ENCODE data around the gene PPARGC1A. TPM values are rescaled to one million over a fixed set of nuclear protein-coding genes. Genes with fewer than 3 reads are reported as not detected.

The PPARGC1A gene
- total RNA-seq, 1 donor from 2014 or later: not detected

GRCh38 chr4:23871426-23871825 lies 18.4 kb downstream of the PPARGC1A start:
- H3K36me3 Mint-ChIP-seq (ENCODE audit: low read depth): no peaks in the 10 kb centered on the region
- H3K27me3 Mint-ChIP-seq (ENCODE audit: low read depth): no peaks in the 10 kb centered on the region
- H3K27ac Mint-ChIP-seq: no peak overlapping the region
- H3K4me1 Mint-ChIP-seq (ENCODE audit: low read depth): no peaks in the 10 kb centered on the region
- no peak for DNase-seq (ENCODE audit: low spot score)
- H3K9me3 Mint-ChIP-seq: no peaks in the 10 kb centered on the region
- no peak overlapping the region for H3K4me3 Mint-ChIP-seq (ENCODE audit: low read depth)
- intact Hi-C loops (cut with micrococcal nuclease): no loop called here

GRCh38 chr4:23866450-23867075 lies 23.3 kb downstream of the PPARGC1A start:
- Mint-ChIP-seq H3K27ac (no peak overlapping the region), H3K27me3 (ENCODE audit: low read depth) (no peaks in the 10 kb centered on the region), H3K36me3 (ENCODE audit: low read depth) (no peaks in the 10 kb centered on the region), H3K9me3 (no peaks in the 10 kb centered on the region), H3K4me3 (ENCODE audit: low read depth) (no peak overlapping the region), H3K4me1 (ENCODE audit: low read depth) (no peaks in the 10 kb centered on the region)
- intact Hi-C loops (cut with micrococcal nuclease): no loop called here
- no peak for DNase-seq (ENCODE audit: low spot score)

GRCh38 chr4:23861897-23862296 lies 27.9 kb downstream of the PPARGC1A start:
- intact Hi-C loops (cut with micrococcal nuclease): no loop called here
- no peaks in the 10 kb centered on the region for H3K36me3 Mint-ChIP-seq (ENCODE audit: low read depth)

GRCh38 chr4:23860919-23861318 lies 28.9 kb downstream of the PPARGC1A start:
- Mint-ChIP-seq H3K36me3 (ENCODE audit: low read depth) (no peaks in the 10 kb centered on the region), H3K27ac (no peak overlapping the region), H3K9me3 (no peaks in the 10 kb centered on the region), H3K27me3 (ENCODE audit: low read depth) (no peaks in the 10 kb centered on the region), H3K4me3 (ENCODE audit: low read depth) (no peak overlapping the region), H3K4me1 (ENCODE audit: low read depth) (no peaks in the 10 kb centered on the region)
- intact Hi-C loops (cut with micrococcal nuclease): no loop called here
- no peak for DNase-seq (ENCODE audit: low spot score)

More at GRCh38 chr4:23861897-23862296, 27.9 kb downstream of the PPARGC1A start:
- DNase-seq (ENCODE audit: low spot score): no peak
- H3K4me1 Mint-ChIP-seq (ENCODE audit: low read depth): no peaks in the 10 kb centered on the region
- H3K27me3 Mint-ChIP-seq (ENCODE audit: low read depth): no peaks in the 10 kb centered on the region
- H3K4me3 Mint-ChIP-seq (ENCODE audit: low read depth): no peak overlapping the region
- no peak overlapping the region for H3K27ac Mint-ChIP-seq
- no peaks in the 10 kb centered on the region for H3K9me3 Mint-ChIP-seq

- no peak overlapping the region for H3K4me3 Mint-ChIP-seq (ENCODE audit: low read depth)
- H3K27me3 Mint-ChIP-seq (ENCODE audit: low read depth): no peaks in the 10 kb centered on the region
- H3K36me3 Mint-ChIP-seq (ENCODE audit: low read depth): no peaks in the 10 kb centered on the region
- no peaks in the 10 kb centered on the region for H3K9me3 Mint-ChIP-seq
- no peak overlapping the region for H3K27ac Mint-ChIP-seq
- no peak for DNase-seq (ENCODE audit: low spot score)
- no peaks in the 10 kb centered on the region for H3K4me1 Mint-ChIP-seq (ENCODE audit: low read depth)
- intact Hi-C loops (cut with micrococcal nuclease): no loop called here
Measured at GRCh38 chr4:23857367-23857959, 32.4 kb downstream of the PPARGC1A start.

GRCh38 chr4:23856630-23857029 lies 33.2 kb downstream of the PPARGC1A start:
- H3K4me1 Mint-ChIP-seq (ENCODE audit: low read depth): no peaks in the 10 kb centered on the region
- H3K4me3 Mint-ChIP-seq (ENCODE audit: low read depth): no peak overlapping the region
- H3K36me3 Mint-ChIP-seq (ENCODE audit: low read depth): no peaks in the 10 kb centered on the region
- no peak for DNase-seq (ENCODE audit: low spot score)
- no peak overlapping the region for H3K27ac Mint-ChIP-seq
- H3K27me3 Mint-ChIP-seq (ENCODE audit: low read depth): no peaks in the 10 kb centered on the region
- intact Hi-C loops (cut with micrococcal nuclease): no loop called here
- no peaks in the 10 kb centered on the region for H3K9me3 Mint-ChIP-seq

- H3K9me3 Mint-ChIP-seq: no peaks in the 10 kb centered on the region
Measured at GRCh38 chr4:23855912-23856605, 33.8 kb downstream of the PPARGC1A start.

GRCh38 chr4:23853986-23854660 lies 35.7 kb downstream of the PPARGC1A start:
- intact Hi-C loops (cut with micrococcal nuclease): no loop called here
- H3K36me3 Mint-ChIP-seq (ENCODE audit: low read depth): no peaks in the 10 kb centered on the region
- H3K9me3 Mint-ChIP-seq: no peaks in the 10 kb centered on the region
- no peak overlapping the region for H3K27ac Mint-ChIP-seq
- DNase-seq (ENCODE audit: low spot score): no peak
- no peaks in the 10 kb centered on the region for H3K4me1 Mint-ChIP-seq (ENCODE audit: low read depth)
- no peaks in the 10 kb centered on the region for H3K27me3 Mint-ChIP-seq (ENCODE audit: low read depth)
- no peak overlapping the region for H3K4me3 Mint-ChIP-seq (ENCODE audit: low read depth)

More at GRCh38 chr4:23855912-23856605, 33.8 kb downstream of the PPARGC1A start:
- DNase-seq (ENCODE audit: low spot score): no peak
- Mint-ChIP-seq H3K27ac (no peak overlapping the region), H3K27me3 (ENCODE audit: low read depth) (no peaks in the 10 kb centered on the region), H3K36me3 (ENCODE audit: low read depth) (no peaks in the 10 kb centered on the region), H3K4me1 (ENCODE audit: low read depth) (no peaks in the 10 kb centered on the region), H3K4me3 (ENCODE audit: low read depth) (no peak overlapping the region)
- intact Hi-C loops (cut with micrococcal nuclease): no loop called here

- H3K27ac Mint-ChIP-seq: no peak overlapping the region
- intact Hi-C loops (cut with micrococcal nuclease): no loop called here
- H3K36me3 Mint-ChIP-seq (ENCODE audit: low read depth): no peaks in the 10 kb centered on the region
- H3K4me3 Mint-ChIP-seq (ENCODE audit: low read depth): no peak overlapping the region
- H3K27me3 Mint-ChIP-seq (ENCODE audit: low read depth): no peaks in the 10 kb centered on the region
- no peaks in the 10 kb centered on the region for H3K4me1 Mint-ChIP-seq (ENCODE audit: low read depth)
- H3K9me3 Mint-ChIP-seq: no peaks in the 10 kb centered on the region
- DNase-seq (ENCODE audit: low spot score): no peak
Measured at GRCh38 chr4:23851464-23851863, 38.4 kb downstream of the PPARGC1A start.

- no peaks in the 10 kb centered on the region for H3K36me3 Mint-ChIP-seq (ENCODE audit: low read depth)
- no peak overlapping the region for H3K27ac Mint-ChIP-seq
- no peaks in the 10 kb centered on the region for H3K9me3 Mint-ChIP-seq
- intact Hi-C loops (cut with micrococcal nuclease): no loop called here
- no peak for DNase-seq (ENCODE audit: low spot score)
- no peaks in the 10 kb centered on the region for H3K27me3 Mint-ChIP-seq (ENCODE audit: low read depth)
- H3K4me3 Mint-ChIP-seq (ENCODE audit: low read depth): no peak overlapping the region
- H3K4me1 Mint-ChIP-seq (ENCODE audit: low read depth): no peaks in the 10 kb centered on the region
Measured at GRCh38 chr4:23847158-23847557, 42.7 kb downstream of the PPARGC1A start.

- Mint-ChIP-seq H3K9me3 (no peaks in the 10 kb centered on the region), H3K27me3 (ENCODE audit: low read depth) (no peaks in the 10 kb centered on the region), H3K27ac (no peak overlapping the region), H3K36me3 (ENCODE audit: low read depth) (no peaks in the 10 kb centered on the region), H3K4me3 (ENCODE audit: low read depth) (no peak overlapping the region), H3K4me1 (ENCODE audit: low read depth) (no peaks in the 10 kb centered on the region)
- DNase-seq (ENCODE audit: low spot score): no peak
- intact Hi-C loops (cut with micrococcal nuclease): no loop called here
Measured at GRCh38 chr4:23844961-23845360, 44.9 kb downstream of the PPARGC1A start.

- no peaks in the 10 kb centered on the region for H3K27me3 Mint-ChIP-seq (ENCODE audit: low read depth)
- no peaks in the 10 kb centered on the region for H3K36me3 Mint-ChIP-seq (ENCODE audit: low read depth)
- H3K4me1 Mint-ChIP-seq (ENCODE audit: low read depth): no peaks in the 10 kb centered on the region
- DNase-seq (ENCODE audit: low spot score): no peak
- intact Hi-C loops (cut with micrococcal nuclease): no loop called here
- no peak overlapping the region for H3K27ac Mint-ChIP-seq
- H3K9me3 Mint-ChIP-seq: no peaks in the 10 kb centered on the region
- no peak overlapping the region for H3K4me3 Mint-ChIP-seq (ENCODE audit: low read depth)
Measured at GRCh38 chr4:23839279-23839678, 50.6 kb downstream of the PPARGC1A start.

- intact Hi-C loops (cut with micrococcal nuclease): no loop called here
- no peak overlapping the region for H3K4me3 Mint-ChIP-seq (ENCODE audit: low read depth)
- H3K9me3 Mint-ChIP-seq: no peaks in the 10 kb centered on the region
- no peak for DNase-seq (ENCODE audit: low spot score)
- H3K27ac Mint-ChIP-seq: no peak overlapping the region
- H3K36me3 Mint-ChIP-seq (ENCODE audit: low read depth): no peaks in the 10 kb centered on the region
- no peaks in the 10 kb centered on the region for H3K4me1 Mint-ChIP-seq (ENCODE audit: low read depth)
- H3K27me3 Mint-ChIP-seq (ENCODE audit: low read depth): no peaks in the 10 kb centered on the region
Measured at GRCh38 chr4:23838607-23839006, 51.2 kb downstream of the PPARGC1A start.

Data from activated T-helper 2 cell treated with anti-CD3 and anti-CD28 coated beads, Interferon-gamma antibody, Interleukin-2, Interleukin-4, amounts not matched to agents 10 μg/mL and 5 μg/mL and 100 μg/mL, durations not matched to agents 14 hours and 24 hours and 36 hours (primary cell).